HepG2 (cell line): Measurements from ENCODE around the gene NLRC3. TPM values are rescaled to one million over a fixed set of nuclear protein-coding genes. Genes with fewer than 3 reads are reported as not detected.

Experiments used
- CC2D1A ChIP-seq: sonication (generic); formaldehyde crosslinking; IDR thresholded peaks from 2 replicates; pipeline ENCODE4 v1.8.1; 2023; ENCODE audit warnings: mild to moderate bottlenecking, missing genetic modification reagents
- ETV5 ChIP-seq: IDR thresholded peaks from 2 replicates; pipeline ENCODE4 v1.6.1; 2018; ENCODE audit warnings: missing biosample characterization, missing genetic modification reagents, inconsistent platforms, borderline replicate concordance
- HNRNPL ChIP-seq: fragments of 200-400 bp; formaldehyde crosslinking; IDR thresholded peaks from 2 replicates; pipeline ENCODE4 v1.6.1; 2017; ENCODE audit warnings: mild to moderate bottlenecking, low read depth, low read length
- HNRNPLL ChIP-seq: fragments of 200-400 bp; formaldehyde crosslinking; IDR thresholded peaks from 2 replicates; pipeline ENCODE4 v1.6.1; 2017; ENCODE audit warnings: mild to moderate bottlenecking, low read depth, low read length; ENCODE audit not compliant: poor library complexity, severe bottlenecking
- RFX5 ChIP-seq: IDR thresholded peaks from 2 replicates; pipeline ENCODE4 v1.6.1; 2011; ENCODE audit warnings: low read depth, low read length, improper control_type of control experiment
- RXRA ChIP-seq: sonication (generic); formaldehyde crosslinking; IDR thresholded peaks from 2 replicates; pipeline ENCODE4 v1.5.1; 2020; ENCODE audit warnings: missing genetic modification reagents
- SMAD3 ChIP-seq: sonication (generic); formaldehyde crosslinking; IDR thresholded peaks from 2 replicates; pipeline ENCODE4 v1.4.0; 2020; ENCODE audit warnings: missing genetic modification reagents
- ZFP41 ChIP-seq: sonication (generic); formaldehyde crosslinking; IDR thresholded peaks from 2 replicates; pipeline ENCODE4 v1.4.0; 2020; ENCODE audit warnings: mild to moderate bottlenecking, missing genetic modification reagents, borderline replicate concordance
- ZFY ChIP-seq: sonication (generic); formaldehyde crosslinking; IDR thresholded peaks from 2 replicates; pipeline ENCODE4 v1.4.0; 2020; ENCODE audit warnings: missing genetic modification reagents
- ZNF101 ChIP-seq: sonication (generic); formaldehyde crosslinking; IDR thresholded peaks from 2 replicates; pipeline ENCODE4 v1.4.0; 2020; ENCODE audit warnings: mild to moderate bottlenecking, low read depth, missing genetic modification reagents, borderline replicate concordance
- ZNF33B ChIP-seq: sonication (generic); formaldehyde crosslinking; IDR thresholded peaks from 2 replicates; pipeline ENCODE4 v1.5.1; 2020; ENCODE audit warnings: mild to moderate bottlenecking, missing genetic modification reagents
- ZNF367 ChIP-seq: sonication (generic); formaldehyde crosslinking; IDR thresholded peaks from 2 replicates; pipeline ENCODE4 v1.4.0; 2020; ENCODE audit warnings: missing genetic modification reagents, borderline replicate concordance
- ZNF530 ChIP-seq: sonication (generic); formaldehyde crosslinking; IDR thresholded peaks from 2 replicates; pipeline ENCODE4 v1.5.0; 2020; ENCODE audit warnings: low read depth, mild to moderate bottlenecking, missing genetic modification reagents
- ZNF550 ChIP-seq: sonication (generic); formaldehyde crosslinking; IDR thresholded peaks from 2 replicates; pipeline ENCODE4 v1.4.0; 2020; ENCODE audit warnings: mild to moderate bottlenecking, missing genetic modification reagents, borderline replicate concordance
- ZNF562 ChIP-seq: sonication (generic); formaldehyde crosslinking; IDR thresholded peaks from 2 replicates; pipeline ENCODE4 v1.8.0; 2022; ENCODE audit warnings: missing genetic modification reagents, borderline replicate concordance
- ZNF616 ChIP-seq: sonication (generic); formaldehyde crosslinking; IDR thresholded peaks from 2 replicates; pipeline ENCODE4 v1.5.0; 2020; ENCODE audit warnings: low read depth, mild to moderate bottlenecking, missing genetic modification reagents
- ZNF777 ChIP-seq: sonication (generic); formaldehyde crosslinking; IDR thresholded peaks from 2 replicates; pipeline ENCODE4 v1.4.0; 2020; ENCODE audit warnings: missing genetic modification reagents
- ZNF792 ChIP-seq: IDR thresholded peaks from 2 replicates; pipeline ENCODE4 v1.6.1; 2016
- ZNF879 ChIP-seq: sonication (generic); formaldehyde crosslinking; IDR thresholded peaks from 2 replicates; pipeline ENCODE4 v1.8.1; 2023; ENCODE audit warnings: missing genetic modification reagents
- ZSCAN25 ChIP-seq: sonication (generic); formaldehyde crosslinking; IDR thresholded peaks from 2 replicates; pipeline ENCODE4 v1.8.0; 2022; ENCODE audit warnings: mild to moderate bottlenecking, missing genetic modification reagents
- polyA plus RNA-seq, 8 experiments: library from polyadenylated mRNA; depleted of rRNA in 3 of 8; stranded (reverse) in 7 of 8; unstranded in 1 of 8; fragments of >200 nt; fragmentation: Illumina TruSeq in 4 of 8; extraction: Trizol in 4 of 8; gene quantifications; 2 replicates each; pipeline versions ENCODE4 v1.2.1 to v1.2.3, GENCODE V29; 2011 to 2016; ENCODE audit warnings: low read depth in 4 of 8, missing spikeins in 1 of 8, mixed read lengths in 1 of 8; ENCODE audit not compliant: insufficient read depth in 1 of 8
- total RNA-seq, 5 experiments: library from RNA; depleted of rRNA; stranded (reverse); fragments of >200 nt; fragmentation: Illumina TruSeq; extraction: Trizol; gene quantifications; 2 replicates each; pipeline ENCODE4 v1.2.3, GENCODE V29; 2016; ENCODE audit warnings: low read depth in 1 of 5
- TF ChIP-seq, protein P1 (sequence below): sonication (generic); formaldehyde crosslinking; IDR thresholded peaks from 2 replicates; pipeline ENCODE4 v1.4.0; 2020; ENCODE audit warnings: missing genetic modification reagents
- TF ChIP-seq, protein P2 (sequence below): IDR thresholded peaks from 2 replicates; pipeline ENCODE4 v1.6.1; 2016; ENCODE audit warnings: missing compliant biosample characterization, missing genetic modification reagents, borderline replicate concordance
- TF ChIP-seq, protein P3 (sequence below): sonication (generic); formaldehyde crosslinking; IDR thresholded peaks from 2 replicates; pipeline ENCODE4 v1.4.0; 2020; ENCODE audit warnings: mild to moderate bottlenecking, low read depth, missing genetic modification reagents

Gene NLRC3
- total and polyA plus RNA-seq, 2 of the 13 experiments (the other 11 are each of a cell fraction or from before 2014, with no cell fraction given): not detected

DNA sequence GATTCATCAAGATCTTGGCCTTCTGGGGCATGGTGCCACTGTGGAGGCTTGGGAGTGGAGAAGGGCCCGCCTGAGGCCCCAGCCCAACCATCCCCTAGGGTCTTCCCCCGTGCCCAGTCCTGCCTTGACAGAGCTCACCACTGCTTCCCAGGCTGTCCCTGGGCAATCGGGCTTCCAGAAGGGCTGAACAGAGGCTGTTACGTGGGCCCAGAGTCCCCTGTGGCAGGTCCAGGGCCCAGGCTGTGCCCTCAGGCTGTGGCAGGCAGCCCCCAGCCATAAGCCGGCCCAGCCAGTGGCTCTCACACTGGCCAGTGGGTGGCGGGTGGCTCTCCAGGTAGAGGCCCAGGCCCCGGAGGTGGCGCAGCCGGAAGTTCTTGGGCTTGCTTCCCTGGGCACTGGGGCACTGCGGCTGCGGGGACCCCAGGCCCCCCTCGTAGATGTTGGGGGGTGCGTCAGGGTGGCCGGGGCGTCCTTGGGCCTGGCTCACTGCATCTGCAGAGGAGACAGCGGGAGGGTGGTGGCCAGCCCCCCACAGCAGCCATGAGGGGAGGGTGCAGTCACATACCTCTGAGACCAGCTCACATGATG lies 82.7 kb downstream of the NLRC3 start (continued):
- TF ChIP-seq, protein P1, sequence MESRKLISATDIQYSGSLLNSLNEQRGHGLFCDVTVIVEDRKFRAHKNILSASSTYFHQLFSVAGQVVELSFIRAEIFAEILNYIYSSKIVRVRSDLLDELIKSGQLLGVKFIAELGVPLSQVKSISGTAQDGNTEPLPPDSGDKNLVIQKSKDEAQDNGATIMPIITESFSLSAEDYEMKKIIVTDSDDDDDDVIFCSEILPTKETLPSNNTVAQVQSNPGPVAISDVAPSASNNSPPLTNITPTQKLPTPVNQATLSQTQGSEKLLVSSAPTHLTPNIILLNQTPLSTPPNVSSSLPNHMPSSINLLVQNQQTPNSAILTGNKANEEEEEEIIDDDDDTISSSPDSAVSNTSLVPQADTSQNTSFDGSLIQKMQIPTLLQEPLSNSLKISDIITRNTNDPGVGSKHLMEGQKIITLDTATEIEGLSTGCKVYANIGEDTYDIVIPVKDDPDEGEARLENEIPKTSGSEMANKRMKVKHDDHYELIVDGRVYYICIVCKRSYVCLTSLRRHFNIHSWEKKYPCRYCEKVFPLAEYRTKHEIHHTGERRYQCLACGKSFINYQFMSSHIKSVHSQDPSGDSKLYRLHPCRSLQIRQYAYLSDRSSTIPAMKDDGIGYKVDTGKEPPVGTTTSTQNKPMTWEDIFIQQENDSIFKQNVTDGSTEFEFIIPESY (CRISPR knock-in tag): peak; percentile 31; the same call in 1 of the 2 replicates
- TF ChIP-seq HNRNPLL (peak; percentile 41), ZNF792 (CRISPR knock-in tag) (no peak), ZNF879 (CRISPR knock-in tag) (no peak), ZFY (CRISPR knock-in tag) (no peak), ZNF777 (no peak), RXRA (CRISPR knock-in tag) (no peak), ZFP41 (CRISPR knock-in tag) (no peak), ZNF530 (no peak), ZNF616 (no peak), CC2D1A (no peak), RFX5 (no peak), HNRNPL (peak; percentile 76; the same call in 1 of the 2 replicates), ZSCAN25 (CRISPR knock-in tag) (no peak), ZNF33B (no peak), ETV5 (CRISPR knock-in tag) (no peak), ZNF367 (CRISPR knock-in tag) (no peak), ZNF101 (CRISPR knock-in tag) (no peak), ZNF562 (CRISPR knock-in tag) (no peak), SMAD3 (CRISPR knock-in tag) (no peak), ZNF550 (CRISPR knock-in tag) (no peak)
- TF ChIP-seq, protein P2, sequence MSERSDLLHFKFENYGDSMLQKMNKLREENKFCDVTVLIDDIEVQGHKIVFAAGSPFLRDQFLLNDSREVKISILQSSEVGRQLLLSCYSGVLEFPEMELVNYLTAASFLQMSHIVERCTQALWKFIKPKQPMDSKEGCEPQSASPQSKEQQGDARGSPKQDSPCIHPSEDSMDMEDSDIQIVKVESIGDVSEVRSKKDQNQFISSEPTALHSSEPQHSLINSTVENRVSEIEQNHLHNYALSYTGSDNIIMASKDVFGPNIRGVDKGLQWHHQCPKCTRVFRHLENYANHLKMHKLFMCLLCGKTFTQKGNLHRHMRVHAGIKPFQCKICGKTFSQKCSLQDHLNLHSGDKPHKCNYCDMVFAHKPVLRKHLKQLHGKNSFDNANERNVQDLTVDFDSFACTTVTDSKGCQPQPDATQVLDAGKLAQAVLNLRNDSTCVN (CRISPR knock-in tag): no peak
- TF ChIP-seq, protein P3, sequence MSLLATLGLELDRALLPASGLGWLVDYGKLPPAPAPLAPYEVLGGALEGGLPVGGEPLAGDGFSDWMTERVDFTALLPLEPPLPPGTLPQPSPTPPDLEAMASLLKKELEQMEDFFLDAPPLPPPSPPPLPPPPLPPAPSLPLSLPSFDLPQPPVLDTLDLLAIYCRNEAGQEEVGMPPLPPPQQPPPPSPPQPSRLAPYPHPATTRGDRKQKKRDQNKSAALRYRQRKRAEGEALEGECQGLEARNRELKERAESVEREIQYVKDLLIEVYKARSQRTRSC (CRISPR knock-in tag): no peak
